GM12801 (cell line): ENCODE measurements around the gene FAM149B1.

Experiments
- TF ChIP-seq, protein P1 (sequence below): IDR thresholded peaks from one replicate; pipeline ENCODE4 v1.5.1; 2011; ENCODE audit warnings: control low read depth; ENCODE audit not compliant: insufficient read length; ENCODE audit errors: extremely low read depth

The FAM149B1 gene

DNA sequence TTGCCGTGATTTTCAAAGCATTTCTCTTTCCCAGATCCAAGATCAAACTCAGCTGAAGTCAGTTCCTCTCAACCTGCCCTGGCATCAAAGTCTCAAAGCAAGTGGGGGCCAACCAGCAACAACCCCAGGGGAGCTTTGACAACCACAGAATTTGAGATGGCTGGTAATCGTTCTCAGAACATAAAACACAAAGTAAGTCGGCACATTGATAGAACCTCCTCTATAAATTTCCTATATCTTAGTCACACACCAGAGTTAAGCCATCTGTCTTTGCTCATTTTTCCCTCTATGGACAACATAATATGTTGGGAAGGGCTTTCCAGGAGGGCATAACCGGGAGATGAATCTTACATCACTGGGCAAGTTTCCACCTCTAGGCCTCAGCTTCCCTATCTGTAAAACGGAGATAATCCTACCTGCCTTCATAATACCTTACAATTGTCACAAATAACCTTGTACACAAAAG, 80.4 kb downstream of the FAM149B1 start:
- TF ChIP-seq, protein P1, sequence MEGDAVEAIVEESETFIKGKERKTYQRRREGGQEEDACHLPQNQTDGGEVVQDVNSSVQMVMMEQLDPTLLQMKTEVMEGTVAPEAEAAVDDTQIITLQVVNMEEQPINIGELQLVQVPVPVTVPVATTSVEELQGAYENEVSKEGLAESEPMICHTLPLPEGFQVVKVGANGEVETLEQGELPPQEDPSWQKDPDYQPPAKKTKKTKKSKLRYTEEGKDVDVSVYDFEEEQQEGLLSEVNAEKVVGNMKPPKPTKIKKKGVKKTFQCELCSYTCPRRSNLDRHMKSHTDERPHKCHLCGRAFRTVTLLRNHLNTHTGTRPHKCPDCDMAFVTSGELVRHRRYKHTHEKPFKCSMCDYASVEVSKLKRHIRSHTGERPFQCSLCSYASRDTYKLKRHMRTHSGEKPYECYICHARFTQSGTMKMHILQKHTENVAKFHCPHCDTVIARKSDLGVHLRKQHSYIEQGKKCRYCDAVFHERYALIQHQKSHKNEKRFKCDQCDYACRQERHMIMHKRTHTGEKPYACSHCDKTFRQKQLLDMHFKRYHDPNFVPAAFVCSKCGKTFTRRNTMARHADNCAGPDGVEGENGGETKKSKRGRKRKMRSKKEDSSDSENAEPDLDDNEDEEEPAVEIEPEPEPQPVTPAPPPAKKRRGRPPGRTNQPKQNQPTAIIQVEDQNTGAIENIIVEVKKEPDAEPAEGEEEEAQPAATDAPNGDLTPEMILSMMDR = no peak

DNA sequence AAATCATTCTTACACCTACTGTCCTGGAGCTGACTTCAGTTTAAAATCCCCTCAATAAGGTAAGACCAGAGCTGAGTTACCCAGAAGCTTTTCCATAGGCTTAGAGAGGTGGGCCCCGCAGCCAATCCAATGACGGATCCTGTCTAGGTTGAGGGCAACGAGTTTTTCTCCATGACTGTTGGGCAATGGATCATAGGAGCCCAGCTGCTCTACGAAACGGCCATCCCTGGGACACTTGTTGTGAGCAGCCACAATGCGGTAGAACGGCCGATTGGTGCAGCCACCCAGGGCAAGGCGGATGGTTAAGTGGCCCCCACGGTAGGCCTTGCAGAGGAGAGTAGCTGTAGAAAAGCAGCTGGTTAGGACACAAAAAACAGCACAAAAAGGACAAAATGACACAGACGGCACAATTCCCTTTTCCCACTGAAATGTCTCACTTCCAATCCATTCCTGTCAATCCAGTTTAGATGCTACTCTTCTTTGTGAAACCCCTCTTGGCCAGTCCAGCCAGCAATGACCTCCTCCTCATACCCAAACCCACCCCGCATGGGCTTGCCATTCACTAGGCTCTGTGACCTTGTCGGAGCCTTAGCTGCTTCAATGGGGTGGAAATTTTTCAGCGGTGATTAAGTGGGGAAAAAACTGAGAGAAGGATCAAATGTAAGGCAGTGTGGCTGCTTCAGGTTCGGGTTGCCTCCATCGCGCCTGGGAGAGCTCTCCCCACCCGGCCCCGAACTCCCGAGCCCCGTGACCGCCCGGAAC, 83.9 kb downstream of the FAM149B1 start:
- TF ChIP-seq, protein P1 = no peak

DNA sequence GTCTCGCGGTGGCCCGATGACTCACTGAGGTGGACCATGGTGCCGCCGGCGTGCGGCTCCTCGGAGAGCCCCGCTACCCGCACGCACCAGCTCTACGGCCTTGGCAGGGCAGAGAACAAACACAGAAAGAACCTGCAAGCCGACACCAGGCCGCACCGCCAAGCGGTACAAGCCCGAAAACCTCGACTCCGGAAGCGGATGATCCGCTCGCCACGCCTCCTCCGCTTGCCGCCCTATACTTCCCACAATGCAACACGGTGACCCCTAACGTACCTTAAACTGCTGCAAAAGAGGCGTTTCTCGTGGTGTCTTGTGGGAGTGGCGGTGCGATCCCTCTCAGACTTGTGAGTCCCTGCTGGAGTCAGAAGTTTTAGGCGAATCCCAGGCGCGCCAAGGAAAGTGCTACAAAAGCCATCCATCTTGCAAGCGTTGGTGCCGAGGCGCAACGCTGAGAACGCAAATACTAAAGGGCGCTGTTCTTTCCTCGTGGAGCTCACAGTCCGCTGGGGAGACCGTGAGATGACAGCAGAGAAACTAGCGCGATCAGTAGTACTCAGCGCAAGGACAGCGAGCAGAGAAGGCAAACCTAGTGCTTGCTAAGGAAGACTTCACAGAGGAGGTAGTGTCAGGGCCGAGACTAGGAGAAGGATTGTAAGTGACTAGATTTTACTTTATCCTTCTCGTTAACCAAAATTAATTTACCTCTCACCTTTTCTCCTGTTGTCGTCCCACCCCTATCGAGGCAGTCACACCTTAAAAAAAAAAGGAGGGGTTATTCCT, 84.7 kb downstream of the FAM149B1 start, which contains the start of gene MRPS16:
MRPS16 (minus strand) TSS at position 200 of the 780 bp plus-strand sequence; CDS start at position 38, 162 bp downstream.
- TF ChIP-seq, protein P1 = no peak

DNA sequence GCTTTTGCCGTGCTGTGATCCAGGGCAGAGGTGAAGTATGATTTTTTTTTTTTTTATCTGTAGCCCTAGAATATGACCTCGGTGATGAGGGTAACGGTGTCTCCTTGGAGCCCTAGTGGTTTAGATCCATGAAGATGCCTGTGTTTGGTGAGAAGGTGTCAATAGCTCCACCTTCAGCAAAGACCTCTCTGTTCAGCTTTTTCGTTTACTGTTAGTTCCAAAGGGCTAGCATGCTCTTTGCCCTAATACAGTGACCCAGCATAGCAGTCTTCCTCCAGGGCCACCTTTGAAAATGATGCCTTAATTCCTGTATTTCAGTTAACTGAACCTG, 85.3 kb downstream of the FAM149B1 start:
- TF ChIP-seq, protein P1 = no peak

DNA sequence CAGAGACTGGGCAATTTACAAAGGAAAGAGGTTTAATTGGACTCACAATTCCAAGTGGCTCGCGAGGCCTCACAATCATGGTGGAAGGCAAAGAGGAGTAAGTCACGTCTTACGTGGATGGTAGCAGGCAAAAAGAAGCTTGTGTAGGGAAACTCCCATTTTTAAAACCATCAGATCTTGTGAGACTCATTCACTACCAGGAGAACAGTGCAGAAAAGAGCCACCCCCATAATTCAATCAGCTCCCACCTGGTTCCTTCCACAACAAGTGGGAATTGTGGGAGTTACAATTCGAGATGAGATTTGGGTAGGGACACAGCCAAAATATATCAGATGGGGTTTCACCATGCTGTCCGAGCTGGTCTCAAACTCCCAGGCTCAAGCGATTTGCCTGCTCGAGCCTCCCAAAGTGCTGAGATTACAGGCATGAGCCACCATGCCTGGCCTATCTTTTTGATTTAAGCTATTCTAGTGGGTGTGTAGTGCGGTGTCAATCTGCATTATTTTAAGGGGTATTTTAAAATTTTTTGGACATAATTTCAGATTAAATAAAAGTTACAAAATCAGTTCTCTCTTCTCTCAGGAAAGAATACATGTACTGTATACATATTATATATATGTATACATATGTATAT, 93.6 kb downstream of the FAM149B1 start:
- TF ChIP-seq, protein P1 = no peak

DNA sequence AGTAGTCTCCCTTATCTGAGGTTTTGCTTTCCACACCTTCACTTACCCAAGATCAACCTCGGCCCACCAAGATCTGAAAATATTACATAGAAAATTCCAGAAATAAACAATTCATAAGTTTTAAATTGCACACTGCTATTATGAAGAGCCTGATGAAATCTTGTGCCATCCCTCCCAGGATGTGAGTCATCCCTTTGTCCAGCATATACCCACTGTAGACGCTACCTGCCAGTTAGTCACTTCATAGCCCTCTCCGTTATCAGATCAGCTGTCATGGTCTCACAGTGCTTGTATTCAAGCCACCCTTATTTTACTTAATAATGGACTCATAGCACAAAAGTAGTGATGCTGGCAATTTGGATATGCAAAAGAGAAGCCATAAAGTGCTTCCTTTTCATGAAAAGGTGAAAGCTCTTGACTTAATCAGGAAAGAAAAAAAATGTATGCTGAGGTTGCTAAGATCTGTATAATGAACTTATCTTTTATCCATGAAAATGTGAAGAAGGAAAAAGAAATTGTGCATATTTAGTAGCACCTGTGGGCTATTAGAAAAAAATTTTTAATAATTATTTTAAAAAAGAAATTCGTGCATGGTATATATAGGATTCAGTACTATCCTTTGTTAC, 94.3 kb downstream of the FAM149B1 start:
- TF ChIP-seq, protein P1 = no peak

DNA sequence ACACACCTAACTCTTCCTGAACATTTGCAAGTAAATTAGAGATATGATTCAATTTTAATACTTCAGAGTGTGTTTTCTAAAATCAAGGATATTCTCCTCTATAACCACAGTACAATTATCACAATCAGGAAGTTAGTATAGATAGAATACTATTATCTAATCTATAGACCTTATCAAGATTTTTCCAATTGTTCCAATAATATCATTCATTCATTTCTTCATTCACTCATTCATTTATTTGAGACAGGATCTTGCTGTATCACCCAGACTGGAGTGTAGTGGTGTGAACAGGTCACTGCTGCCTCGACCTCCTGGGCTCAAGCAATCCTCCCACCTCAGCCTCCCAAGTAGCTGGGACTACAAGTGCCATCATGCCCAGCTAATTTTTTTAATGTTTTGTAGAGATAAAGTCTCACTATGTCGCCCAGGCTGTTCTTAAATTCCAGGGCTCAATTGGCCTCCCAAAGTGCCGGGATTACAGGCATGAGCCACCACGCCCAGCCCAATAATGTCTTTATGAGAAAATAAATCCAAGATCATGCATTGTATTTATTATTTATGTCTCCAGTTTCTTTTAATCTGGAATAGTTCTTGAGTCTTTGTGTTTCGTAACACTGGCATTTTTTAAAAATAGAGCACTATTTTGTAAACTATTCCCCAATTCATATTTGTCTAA, 95.1 kb downstream of the FAM149B1 start:
- TF ChIP-seq, protein P1 = no peak
